Thoracic aorta (tissue), 2 donors: Measurements from ENCODE around the gene SLCO2A1. TPM values are rescaled to one million over a fixed set of nuclear protein-coding genes. Genes with fewer than 3 reads are reported as not detected.

Source experiments
- ATAC-seq: fragments of 150-250 bp; one replicate; pipeline ENCODE4 v1.8.0; 2017; ENCODE audit warnings: low read depth; ENCODE audit not compliant: insufficient number of reproducible peaks, low FRiP score
- DNase-seq: peaks from one replicate; pipeline ENCODE4 v3.0.0-alpha.2; 2020; ENCODE audit warnings: low spot score
- H3K27ac ChIP-seq, 2 donors: fragments of 200-600 bp; sonication (generic); 1 replicate in 1 of 2; 2 replicates in 1 of 2; pipeline ENCODE4 v1.5.1; 2016; ENCODE audit warnings: mild to moderate bottlenecking in 2 of 2, moderate library complexity in 2 of 2
- H3K27me3 ChIP-seq: fragments of 200-600 bp; sonication (generic); replicated peaks from 2 replicates; pipeline ENCODE4 v1.6.0; 2016; ENCODE audit warnings: mild to moderate bottlenecking; ENCODE audit not compliant: insufficient read depth
- H3K36me3 ChIP-seq: fragments of 200-600 bp; sonication (generic); one replicate; pipeline ENCODE4 v1.5.1; 2016
- H3K4me1 ChIP-seq, 2 donors: fragments of 200-600 bp; sonication (generic); 1 replicate in 1 of 2; 2 replicates in 1 of 2; pipeline versions ENCODE4 v1.5.1 to v1.6.0; 2016; ENCODE audit warnings: low read depth in 2 of 2, mild to moderate bottlenecking in 1 of 2; ENCODE audit not compliant: control insufficient read depth in 1 of 2
- H3K4me3 ChIP-seq: fragments of 200-600 bp; sonication (generic); 2 replicates; pipeline ENCODE4 v1.5.1; 2016; ENCODE audit warnings: mild to moderate bottlenecking
- H3K9me3 ChIP-seq: fragments of 200-600 bp; sonication (generic); 2 replicates; pipeline ENCODE4 v1.5.1; 2016
- total RNA-seq, 2 donors: library from RNA; depleted of rRNA; stranded (reverse); fragments of >200 nt; gene quantifications; one replicate each; pipeline versions ENCODE4 v1.1.0 to v1.2.3, GENCODE V29; 2016
- TF ChIP-seq, protein P1 (sequence below): fragments of 200-600 bp; sonication (generic); IDR thresholded peaks from one replicate; pipeline ENCODE4 v1.5.1; 2019; ENCODE audit warnings: antibody characterized with exemption

SLCO2A1 gene
- total RNA-seq, 2 donors from 2014 or later = 7.9 to 115 TPM

DNA sequence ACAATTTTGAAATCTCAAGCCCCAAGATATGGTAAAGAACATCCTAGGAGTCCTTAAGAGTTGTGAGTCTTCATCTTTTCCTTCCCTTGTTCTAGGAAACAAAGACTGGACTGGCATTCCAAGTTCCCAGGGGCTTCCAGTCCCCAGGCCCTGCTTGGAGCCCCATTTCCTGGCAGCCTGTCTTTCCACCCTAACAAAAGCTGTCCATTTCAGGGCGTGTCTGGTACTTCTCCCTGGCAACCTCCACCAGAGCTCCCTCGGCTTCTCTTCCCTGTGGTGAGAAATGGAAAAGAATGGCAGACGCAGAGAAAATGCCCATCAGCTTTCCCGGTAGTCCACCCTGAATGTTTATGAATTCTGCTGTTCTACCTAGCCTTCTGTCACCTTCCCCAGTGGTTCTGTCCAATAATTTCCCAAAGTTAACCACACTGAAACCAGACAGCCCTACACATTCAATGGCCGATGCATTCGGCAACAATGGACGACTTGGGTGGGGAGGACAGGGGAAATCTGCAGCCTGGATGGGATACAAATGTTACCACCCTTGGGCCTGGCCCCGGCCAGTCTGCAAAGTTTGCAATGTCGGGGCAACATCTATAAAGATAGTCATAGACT is 140.9 kb downstream of the SLCO2A1 start:
- no peak overlapping the region for H3K4me3 ChIP-seq
- no peaks in the 10 kb centered on the region for H3K9me3 ChIP-seq
- no peaks in the 10 kb centered on the region for H3K27me3 ChIP-seq
- no peaks in the 10 kb centered on the region for H3K4me1 ChIP-seq
- no peak for DNase-seq
- TF ChIP-seq, protein P1, sequence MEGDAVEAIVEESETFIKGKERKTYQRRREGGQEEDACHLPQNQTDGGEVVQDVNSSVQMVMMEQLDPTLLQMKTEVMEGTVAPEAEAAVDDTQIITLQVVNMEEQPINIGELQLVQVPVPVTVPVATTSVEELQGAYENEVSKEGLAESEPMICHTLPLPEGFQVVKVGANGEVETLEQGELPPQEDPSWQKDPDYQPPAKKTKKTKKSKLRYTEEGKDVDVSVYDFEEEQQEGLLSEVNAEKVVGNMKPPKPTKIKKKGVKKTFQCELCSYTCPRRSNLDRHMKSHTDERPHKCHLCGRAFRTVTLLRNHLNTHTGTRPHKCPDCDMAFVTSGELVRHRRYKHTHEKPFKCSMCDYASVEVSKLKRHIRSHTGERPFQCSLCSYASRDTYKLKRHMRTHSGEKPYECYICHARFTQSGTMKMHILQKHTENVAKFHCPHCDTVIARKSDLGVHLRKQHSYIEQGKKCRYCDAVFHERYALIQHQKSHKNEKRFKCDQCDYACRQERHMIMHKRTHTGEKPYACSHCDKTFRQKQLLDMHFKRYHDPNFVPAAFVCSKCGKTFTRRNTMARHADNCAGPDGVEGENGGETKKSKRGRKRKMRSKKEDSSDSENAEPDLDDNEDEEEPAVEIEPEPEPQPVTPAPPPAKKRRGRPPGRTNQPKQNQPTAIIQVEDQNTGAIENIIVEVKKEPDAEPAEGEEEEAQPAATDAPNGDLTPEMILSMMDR = no peak
- H3K36me3 ChIP-seq = no peaks in the 10 kb centered on the region
- ATAC-seq = no peak
- no peak overlapping the region for H3K27ac ChIP-seq

DNA sequence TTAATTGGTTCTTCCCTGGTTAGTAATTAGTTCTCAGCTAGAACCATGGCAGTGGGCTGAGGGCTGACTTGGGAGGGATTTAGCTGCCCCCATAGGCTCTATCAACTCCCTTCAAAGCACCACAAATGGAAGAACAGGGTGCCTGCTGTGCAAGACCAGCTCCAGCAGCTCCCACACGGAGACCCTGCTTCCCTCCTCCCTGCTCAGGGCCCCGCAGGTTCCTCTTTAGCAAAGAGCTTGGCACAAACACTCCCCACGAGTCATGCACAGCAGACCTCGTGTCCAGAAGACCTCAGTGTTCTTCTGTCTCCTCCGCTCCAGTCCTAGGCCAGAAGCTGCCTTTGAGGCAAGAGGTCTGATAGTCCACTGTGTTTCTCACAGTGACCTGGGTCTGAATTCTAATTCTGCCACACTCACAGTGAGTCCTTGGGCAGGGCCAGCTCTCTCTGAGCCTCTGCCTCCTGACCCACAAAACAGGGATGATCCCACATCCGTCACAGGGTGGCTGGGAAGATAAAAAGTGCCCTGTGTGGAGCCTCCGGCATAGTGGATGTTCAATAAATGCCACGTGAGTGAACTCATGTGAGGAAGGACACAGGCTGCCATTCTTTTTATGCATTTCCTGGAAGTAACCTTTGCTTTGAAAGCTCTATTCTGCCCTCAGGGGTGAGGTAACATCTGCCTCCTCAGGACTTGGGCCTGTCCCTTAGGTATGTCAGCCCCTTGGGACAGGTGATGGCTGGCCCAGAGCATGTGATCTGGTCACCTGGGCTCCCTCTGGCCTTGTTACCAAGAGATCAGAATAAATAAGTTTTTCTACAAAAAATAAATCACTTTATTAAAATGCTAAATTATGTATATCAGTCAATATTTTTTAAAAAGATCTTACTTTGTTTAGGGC is 141.7 kb downstream of the SLCO2A1 start:
- H3K4me3 ChIP-seq = no peak overlapping the region
- ATAC-seq (no peak), DNase-seq (no peak)
- no peaks in the 10 kb centered on the region for H3K4me1 ChIP-seq
- no peak overlapping the region for H3K27ac ChIP-seq
- no peaks in the 10 kb centered on the region for H3K9me3 ChIP-seq
- no peaks in the 10 kb centered on the region for H3K27me3 ChIP-seq
- no peaks in the 10 kb centered on the region for H3K36me3 ChIP-seq
- TF ChIP-seq, protein P1 = no peak

DNA sequence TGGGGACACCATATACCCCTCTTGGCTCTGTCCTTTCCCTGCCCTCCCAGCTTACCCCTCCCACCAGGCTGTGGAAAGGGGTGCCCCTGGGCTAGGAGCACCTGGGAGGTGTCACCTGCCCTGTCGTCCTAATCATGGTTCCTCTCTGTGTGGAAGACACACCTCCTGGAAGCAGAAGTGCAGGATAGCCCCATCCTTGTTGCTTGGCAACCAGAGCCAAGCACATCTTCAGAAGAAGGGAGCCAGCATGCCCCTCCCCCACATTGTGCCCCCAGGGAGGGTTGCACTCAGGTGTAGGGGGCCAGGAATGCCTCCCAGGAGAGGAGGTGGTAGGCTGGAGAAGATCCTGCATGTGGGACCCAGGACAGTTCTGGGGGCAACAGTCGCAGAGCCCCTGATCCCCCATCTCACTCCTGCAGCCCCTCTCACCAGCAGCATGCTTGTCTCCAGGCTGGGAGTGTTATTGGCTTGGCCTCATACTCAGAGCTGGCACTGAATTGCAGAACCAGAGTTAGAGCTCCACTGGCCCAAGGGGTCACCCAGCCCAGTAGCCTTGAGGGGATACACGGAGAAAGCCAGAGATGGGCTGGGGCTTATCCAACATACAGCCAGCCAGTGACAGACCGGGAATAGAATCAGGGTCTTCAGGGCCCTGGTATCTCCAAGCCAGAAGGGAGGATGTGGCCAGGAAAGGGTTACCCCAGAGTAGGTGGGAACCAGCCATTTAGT is 142.5 kb downstream of the SLCO2A1 start:
- no peaks in the 10 kb centered on the region for H3K4me1 ChIP-seq
- no peak overlapping the region for H3K27ac ChIP-seq
- TF ChIP-seq, protein P1 = no peak
- no peak for DNase-seq
- H3K4me3 ChIP-seq = no peak overlapping the region
- ATAC-seq = no peak
- no peaks in the 10 kb centered on the region for H3K9me3 ChIP-seq
- H3K36me3 ChIP-seq = no peaks in the 10 kb centered on the region
- no peaks in the 10 kb centered on the region for H3K27me3 ChIP-seq

DNA sequence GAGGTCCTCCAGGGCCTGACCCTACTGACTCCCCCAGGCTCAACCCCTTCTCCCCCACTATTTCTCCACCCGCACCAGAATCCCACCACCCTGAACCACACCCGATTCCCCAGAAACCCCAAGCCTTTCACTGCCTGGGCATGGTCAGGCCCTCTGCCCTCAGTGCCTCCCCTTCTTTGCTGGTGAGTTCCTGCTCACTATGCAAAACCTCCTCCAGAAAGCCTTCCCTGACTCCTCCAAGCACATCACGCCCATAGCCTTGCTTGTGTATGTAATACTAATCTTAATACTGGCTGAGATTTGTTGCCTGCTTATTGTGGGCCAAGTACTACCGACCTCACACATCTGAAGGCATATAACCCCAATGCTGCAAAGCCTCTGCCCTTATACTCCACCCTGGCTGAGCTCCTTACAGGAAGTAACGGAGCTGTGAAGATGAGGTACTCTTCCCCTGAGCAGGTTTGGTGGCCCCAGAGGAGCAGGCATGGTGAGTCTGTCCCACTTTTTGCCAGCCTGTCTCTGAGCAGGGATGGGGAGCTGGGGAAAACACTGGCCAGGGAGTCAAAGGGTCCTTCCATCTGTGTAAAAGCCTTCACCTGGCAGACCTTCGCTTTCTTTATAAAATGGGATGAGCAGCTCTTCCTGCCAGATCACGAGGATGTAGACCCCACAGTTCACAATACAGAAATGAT is 143.5 kb downstream of the SLCO2A1 start:
- TF ChIP-seq, protein P1 = no peak
- H3K27me3 ChIP-seq = no peaks in the 10 kb centered on the region
- no peaks in the 10 kb centered on the region for H3K9me3 ChIP-seq
- no peaks in the 10 kb centered on the region for H3K36me3 ChIP-seq
- no peak overlapping the region for H3K4me3 ChIP-seq
- no peaks in the 10 kb centered on the region for H3K4me1 ChIP-seq
- DNase-seq = no peak
- H3K27ac ChIP-seq = no peak overlapping the region
- no peak for ATAC-seq
